Measurements from ENCODE around the gene EMC9.

DNA sequence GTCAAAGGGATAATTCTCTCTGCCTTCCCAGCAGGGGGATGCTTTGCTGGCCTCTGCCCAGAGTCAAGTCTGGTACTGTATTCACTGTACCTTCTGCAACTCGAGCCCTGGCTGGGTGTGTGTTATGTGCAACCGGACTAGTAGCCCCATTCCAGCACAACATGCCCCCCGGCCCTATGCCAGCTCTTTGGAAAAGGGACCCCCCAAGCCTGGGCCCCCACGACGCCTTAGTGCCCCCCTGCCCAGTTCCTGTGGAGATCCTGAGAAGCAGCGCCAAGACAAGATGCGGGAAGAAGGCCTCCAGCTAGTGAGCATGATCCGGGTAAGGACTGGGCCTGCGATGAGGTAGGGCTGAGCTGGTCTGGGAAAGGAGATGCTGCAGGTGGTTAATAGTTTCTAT is 9.2 kb upstream of the EMC9 start:
- no peak for TF ChIP-seq POLR2A (IDR thresholded peaks at IDR 0.05)
- TF ChIP-seq, protein P1, sequence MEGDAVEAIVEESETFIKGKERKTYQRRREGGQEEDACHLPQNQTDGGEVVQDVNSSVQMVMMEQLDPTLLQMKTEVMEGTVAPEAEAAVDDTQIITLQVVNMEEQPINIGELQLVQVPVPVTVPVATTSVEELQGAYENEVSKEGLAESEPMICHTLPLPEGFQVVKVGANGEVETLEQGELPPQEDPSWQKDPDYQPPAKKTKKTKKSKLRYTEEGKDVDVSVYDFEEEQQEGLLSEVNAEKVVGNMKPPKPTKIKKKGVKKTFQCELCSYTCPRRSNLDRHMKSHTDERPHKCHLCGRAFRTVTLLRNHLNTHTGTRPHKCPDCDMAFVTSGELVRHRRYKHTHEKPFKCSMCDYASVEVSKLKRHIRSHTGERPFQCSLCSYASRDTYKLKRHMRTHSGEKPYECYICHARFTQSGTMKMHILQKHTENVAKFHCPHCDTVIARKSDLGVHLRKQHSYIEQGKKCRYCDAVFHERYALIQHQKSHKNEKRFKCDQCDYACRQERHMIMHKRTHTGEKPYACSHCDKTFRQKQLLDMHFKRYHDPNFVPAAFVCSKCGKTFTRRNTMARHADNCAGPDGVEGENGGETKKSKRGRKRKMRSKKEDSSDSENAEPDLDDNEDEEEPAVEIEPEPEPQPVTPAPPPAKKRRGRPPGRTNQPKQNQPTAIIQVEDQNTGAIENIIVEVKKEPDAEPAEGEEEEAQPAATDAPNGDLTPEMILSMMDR (IDR thresholded peaks at IDR 0.05 in 4 of 5, conservative IDR thresholded peaks at IDR 0.05 in 1 of 5): no peak
